T-helper 1 cell (primary cell): Measurements from ENCODE around the gene SERPINA5.
"Not testable (repeated sequence)": the region's sequence is repeated elsewhere in the genome, so short reads cannot be mapped to it uniquely, and the experiment has no call there.

Source experiments
- DNase-seq, 5 donors: peaks; one replicate each; pipeline ENCODE4 v3.0.0-alpha.2; 2012 to 2020

SERPINA5 gene

DNA sequence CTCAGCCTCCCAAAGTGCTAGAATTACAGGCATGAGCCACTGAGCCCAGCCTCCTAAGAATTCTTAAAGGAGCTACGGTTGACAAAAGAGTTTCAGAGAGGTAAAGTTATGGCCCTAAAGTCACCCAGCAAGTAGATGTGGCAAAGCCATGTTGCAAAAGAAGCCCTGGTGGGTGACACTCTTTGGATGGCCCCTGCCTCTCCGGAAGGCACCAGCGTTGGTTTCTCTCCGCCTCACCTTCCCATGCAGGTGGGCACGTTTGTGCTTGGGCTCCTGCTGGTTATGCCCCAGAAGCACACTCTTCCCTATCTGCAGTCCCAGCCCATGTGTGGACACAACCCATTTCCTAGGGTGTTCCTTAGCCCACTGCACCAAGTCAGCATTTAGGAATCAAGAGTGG lies 21.5 kb downstream of the SERPINA5 start:
- no peak for DNase-seq

GRCh38 chr14:94605361-94605760 lies 24.1 kb downstream of the SERPINA5 start:
- DNase-seq: no peak

- DNase-seq: not testable (repeated sequence)
Observed at GRCh38 chr14:94608966-94609365, 27.7 kb downstream of the SERPINA5 start.

- no peak for DNase-seq
Observed at GRCh38 chr14:94611179-94611578, 30.0 kb downstream of the SERPINA5 start.

DNA sequence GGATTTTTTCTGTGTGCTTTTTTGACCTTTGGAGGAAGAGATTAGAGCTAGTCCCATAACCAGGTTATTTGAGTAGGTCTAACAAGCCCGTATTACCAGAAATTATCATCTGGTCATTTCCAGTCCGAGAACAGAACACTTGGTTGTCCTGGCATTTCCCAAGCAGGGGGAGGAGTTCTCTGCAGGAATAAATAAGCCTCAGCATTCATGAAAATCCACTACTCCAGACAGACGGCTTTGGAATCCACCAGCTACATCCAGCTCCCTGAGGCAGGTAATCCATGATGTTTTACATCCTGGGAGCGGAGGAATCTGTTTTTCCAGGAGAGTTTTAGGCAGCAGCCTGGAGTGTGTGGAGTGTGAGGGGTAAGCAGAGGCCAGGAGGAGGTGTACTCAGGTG lies 30.9 kb downstream of the SERPINA5 start, which contains the start of gene SERPINA3:
Gene SERPINA3, plus strand, starts transcription at position 218 of the 400 bp plus-strand sequence. CDS start 2,051 bp downstream, outside the sequence.
- DNase-seq: no peak

DNA sequence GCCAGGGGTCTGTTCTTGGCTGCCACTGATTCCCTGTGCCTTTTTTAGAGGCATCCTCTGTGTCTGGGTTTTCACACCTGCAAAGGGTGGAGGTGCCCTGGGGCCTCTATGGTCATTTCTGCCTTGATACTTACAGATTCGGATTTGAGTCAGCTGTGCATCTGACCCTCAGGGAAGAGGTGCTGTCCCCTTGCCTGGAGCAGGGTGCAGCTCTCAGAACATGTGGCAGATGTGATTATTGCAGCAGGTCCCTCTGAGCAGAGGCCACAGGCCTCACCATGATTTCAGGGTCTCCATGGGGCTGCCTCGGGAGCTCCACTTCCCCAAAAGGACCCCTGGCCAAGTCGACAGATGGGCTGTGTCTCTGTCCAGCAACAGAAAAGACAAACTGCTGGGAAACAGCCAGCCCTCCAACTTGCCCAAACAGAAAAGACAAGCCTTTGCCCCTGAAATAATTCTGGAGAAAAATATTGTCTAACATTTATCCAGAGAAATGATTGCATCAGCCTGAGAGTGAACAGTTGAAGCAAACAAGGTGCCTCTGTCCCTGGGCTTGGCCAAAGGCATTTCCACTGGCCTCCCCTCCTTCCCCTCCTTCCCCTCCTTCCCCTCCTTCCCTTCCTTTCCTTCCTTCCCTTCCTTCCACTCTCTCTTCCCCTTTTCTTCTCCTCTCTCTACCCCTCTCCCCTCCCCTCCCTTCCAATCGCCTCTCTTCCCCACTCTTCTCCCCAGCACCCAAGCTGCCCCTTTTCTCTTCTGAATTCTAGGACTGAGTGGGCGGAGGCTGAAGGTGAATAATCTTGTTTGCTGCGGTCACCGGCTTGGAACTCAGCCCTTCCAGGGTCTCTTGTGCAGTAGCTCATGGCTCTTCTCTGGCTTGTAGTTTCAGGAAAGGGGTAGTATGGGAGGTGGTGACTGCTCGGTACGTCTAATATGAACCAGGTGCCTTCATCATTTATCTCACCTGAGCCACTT lies 31.6 kb downstream of the SERPINA5 start:
- no peak for DNase-seq

DNA sequence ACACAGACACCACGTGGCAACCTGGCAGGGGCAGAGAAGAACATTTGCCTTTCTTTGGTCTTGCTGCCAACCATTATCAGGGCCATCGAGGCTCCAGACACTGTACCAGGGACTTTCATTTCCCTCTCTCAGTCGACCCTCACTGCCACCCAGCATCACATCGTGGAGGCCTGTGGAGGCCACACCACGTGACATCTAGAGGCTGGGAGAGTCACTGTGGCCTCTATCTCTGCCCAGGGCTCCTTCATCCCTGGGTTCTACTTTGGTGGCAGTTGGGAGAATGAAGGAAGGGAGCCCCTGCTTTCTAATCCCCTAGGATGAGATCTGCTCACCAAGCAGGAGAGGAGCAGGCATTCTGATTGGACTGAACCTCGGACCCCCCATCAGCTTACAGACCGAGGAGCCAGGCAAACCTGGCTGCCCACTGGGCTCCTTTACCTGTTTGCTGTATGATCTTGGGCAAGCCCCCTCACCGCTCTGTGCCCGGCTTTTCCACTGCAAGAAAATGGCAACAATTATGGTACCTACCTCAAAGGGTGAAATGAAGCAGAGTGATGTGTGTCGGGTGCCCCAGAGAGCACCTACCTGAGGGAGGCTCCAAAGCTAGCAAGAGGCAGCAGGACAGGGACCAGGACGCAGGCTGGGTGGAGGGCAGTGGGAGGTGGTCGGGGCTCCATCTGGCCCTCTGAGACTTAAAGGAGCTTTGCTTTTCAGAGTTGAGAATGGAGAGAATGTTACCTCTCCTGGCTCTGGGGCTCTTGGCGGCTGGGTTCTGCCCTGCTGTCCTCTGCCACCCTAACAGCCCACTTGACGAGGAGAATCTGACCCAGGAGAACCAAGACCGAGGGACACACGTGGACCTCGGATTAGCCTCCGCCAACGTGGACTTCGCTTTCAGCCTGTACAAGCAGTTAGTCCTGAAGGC lies 32.8 kb downstream of the SERPINA5 start:
- no peak for DNase-seq

- DNase-seq: no peak
Observed at GRCh38 chr14:94614802-94615201, 33.6 kb downstream of the SERPINA5 start.

DNA sequence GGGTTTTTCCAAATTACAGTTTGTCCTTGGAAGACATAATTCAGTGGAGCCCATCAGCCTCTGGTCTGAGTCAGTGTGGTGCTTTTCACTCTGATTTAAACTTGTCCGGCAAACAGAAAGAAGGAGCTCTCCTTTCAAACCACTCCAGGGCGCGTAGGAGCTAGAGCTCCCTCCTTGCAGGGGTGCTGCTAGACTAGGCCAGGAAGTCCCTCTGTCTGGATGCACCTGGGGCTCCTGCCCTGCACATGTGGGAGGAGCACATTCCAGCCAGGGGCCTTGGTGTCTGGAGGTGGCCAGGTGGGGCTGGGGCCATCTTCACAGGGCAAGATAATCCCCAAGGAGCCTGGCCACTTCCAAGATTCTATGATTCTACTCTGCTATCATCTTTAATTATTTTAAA lies 34.0 kb downstream of the SERPINA5 start:
- no peak for DNase-seq

GRCh38 chr14:94615823-94616570 lies 34.8 kb downstream of the SERPINA5 start:
- no peak for DNase-seq

DNA sequence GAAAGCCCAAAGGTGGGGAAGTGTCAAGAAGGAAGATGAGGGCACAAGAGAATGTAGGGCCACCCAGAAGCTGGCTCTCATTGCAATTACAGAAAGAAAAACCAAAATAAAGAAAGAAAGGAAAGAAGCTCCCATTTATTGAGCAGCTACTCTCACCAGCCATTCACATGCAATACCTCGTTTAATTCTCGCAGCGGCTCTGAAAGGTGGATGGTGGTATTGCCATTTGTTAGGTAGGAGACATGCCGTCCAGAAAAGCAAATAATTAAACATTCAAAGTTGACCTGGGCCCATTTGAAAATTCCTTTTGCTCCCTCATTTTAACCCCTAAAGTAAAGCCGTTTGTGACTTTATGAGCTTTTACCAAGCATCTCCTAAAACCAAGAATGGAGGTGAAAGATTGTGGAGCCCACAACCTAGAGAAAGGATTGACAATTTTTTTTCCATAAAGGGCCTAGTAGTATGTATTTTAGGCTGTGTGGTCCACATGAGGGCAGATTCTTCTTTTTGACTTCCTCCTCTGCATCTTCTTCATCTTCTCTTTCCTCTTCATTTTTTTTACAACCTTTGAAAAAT lies 36.2 kb downstream of the SERPINA5 start:
- DNase-seq: no peak

GRCh38 chr14:94617988-94618822 lies 37.0 kb downstream of the SERPINA5 start:
- no peak for DNase-seq

DNA sequence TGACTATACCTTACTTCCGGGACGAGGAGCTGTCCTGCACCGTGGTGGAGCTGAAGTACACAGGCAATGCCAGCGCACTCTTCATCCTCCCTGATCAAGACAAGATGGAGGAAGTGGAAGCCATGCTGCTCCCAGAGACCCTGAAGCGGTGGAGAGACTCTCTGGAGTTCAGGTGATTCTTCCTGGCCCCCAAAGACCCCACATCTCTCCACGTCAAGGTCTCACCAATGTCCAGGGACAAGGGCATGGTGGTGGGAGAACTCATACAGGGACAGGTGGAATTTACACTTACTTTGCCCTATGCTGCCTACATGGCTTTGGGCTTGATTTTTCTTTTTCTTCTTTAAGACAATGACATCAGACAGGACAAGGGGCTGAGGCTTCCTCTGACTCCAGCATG lies 38.1 kb downstream of the SERPINA5 start:
- DNase-seq: no peak

DNA sequence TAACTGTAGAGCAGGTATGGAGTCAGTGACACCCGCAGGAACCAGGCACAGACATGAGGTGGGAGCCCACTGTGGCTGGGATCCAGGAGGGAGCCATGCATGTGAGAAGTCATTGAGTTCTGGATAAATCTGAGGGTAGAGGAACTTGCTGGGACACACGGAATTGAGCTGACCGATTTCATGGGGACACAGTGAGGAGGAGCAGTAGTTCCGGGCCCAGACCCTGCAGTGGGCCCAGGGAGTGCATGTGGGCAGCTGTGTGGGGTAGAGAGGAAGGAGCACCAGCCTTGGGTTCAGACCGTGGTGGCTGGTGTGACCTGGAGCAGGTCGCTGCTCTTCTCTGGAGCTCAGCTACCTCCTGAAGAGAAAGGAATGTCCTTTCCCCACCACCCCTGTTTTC lies 39.4 kb downstream of the SERPINA5 start:
- DNase-seq: no peak

DNA sequence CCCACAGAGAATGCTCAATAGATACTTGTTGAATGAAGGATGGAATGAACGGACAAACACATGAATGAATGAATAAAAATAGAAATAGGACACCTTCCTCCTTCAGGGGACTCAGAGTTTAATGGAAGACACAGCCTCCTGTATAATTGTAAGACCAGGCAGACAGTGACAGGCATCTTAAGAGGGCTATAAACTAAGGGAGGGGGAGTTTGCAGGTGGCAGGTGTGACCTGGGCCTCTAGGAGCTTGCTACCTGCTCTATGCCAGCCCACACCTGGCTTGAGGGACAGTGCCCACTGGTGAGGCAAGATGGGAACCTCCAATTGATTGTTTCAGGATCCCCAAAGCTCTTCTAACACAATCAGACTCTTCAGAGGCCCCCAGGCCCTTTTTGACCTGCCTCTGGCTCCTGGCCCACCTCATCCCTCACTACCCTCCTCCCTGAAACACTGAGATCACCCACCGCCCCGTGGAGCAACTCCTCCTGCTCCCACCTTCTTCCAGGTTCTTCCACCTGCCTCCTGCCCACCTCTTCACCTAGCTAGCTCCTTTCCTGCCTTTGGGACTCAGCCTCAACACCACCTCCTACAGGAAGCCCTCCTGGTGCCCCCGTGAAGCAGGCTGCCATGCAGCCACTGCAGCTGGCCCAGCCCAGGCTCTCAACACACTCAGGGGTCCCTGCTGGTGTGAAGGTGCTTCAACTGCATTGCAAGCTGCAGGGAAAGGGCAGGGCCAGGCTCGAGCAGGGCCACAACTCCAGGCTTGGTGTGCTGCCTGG lies 40.3 kb downstream of the SERPINA5 start:
- DNase-seq: no peak

DNA sequence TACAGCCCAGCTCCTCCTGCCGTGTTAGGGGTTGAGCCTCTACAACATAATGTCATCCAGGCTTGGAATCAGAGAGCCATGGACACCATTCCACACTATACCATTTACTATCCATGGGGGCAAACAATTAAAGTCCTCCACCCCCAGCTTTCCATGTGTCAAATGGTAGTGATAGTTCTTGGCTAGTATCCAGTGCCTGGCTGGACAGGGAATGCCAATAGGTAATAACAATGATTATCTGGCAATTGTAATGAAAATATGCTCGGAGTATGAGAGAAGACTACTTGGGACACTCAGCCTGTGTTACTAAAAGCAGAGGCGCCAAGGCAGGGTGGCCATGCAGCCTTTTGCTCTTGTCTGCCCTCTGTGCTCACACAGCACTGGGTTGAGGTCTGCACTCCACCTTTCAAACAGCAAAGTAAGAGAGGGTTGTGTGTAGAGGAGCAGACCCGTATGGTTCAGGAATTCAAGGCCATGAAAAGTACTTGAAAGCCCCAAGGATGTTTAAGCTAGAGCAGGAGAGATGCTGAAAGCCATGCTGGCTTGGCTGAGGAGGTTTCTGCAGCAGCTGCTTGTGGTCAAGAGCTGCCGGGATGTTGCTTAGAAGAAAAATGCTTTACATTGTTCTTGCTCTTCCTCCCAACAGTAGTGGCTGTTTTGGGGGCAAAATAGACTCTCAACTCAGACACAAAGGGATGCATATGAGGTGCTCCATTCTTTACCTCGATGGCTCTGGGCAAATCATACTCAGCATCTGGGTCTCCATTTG lies 41.6 kb downstream of the SERPINA5 start:
- DNase-seq: no peak

DNA sequence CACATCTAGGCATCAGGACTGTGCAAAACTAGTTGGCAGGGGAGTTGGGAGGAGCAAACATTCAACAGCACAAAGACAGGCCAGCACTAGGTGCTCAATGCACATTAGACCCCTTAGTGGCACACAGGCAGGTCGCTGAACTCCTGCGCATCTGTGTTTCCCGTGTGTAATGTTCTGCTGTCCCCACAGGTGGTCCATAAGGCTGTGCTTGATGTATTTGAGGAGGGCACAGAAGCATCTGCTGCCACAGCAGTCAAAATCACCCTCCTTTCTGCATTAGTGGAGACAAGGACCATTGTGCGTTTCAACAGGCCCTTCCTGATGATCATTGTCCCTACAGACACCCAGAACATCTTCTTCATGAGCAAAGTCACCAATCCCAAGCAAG lies 42.2 kb downstream of the SERPINA5 start:
- no peak for DNase-seq

- DNase-seq: no peak
Observed at GRCh38 chr14:94623856-94624499, 42.8 kb downstream of the SERPINA5 start.
